Testis (tissue), 2 donors: ENCODE results near the gene NFIX.

Source experiments
- CTCF ChIP-seq, 3 experiments: fragments of 450-650 bp in 2 of 3; fragments of 200-600 bp in 1 of 3; sonication (generic) in 1 of 3; IDR thresholded peaks; one replicate each; pipeline ENCODE4 v1.5.1; 2016 to 2019; ENCODE audit warnings: antibody characterized with exemption in 3 of 3, mild to moderate bottlenecking in 2 of 3, moderate library complexity in 1 of 3
- POLR2A ChIP-seq: fragments of 450-650 bp; IDR thresholded peaks from one replicate; pipeline ENCODE4 v1.6.1; 2017; ENCODE audit warnings: antibody characterized with exemption, mild to moderate bottlenecking, moderate library complexity

- TF ChIP-seq CTCF (IDR thresholded peaks at IDR 0.05), result no peak
- no peak for TF ChIP-seq POLR2A
These were observed 107.6 kb downstream of the NFIX start, which contains the start of gene LYL1 for GRCh38 chr19:13102666-13103580.
